Hypothalamus (tissue), 51 donors: ENCODE data around the gene PCSK6.
"Not testable (repeated sequence)": the region's sequence is repeated elsewhere in the genome, so short reads cannot be mapped to it uniquely, and the experiment has no call there.

Source experiments
- DNase-seq, 51 donors: peaks; one replicate each; lab custom pipeline; 2025; lab: John Stamatoyannopoulos, UW

PCSK6 gene

DNA sequence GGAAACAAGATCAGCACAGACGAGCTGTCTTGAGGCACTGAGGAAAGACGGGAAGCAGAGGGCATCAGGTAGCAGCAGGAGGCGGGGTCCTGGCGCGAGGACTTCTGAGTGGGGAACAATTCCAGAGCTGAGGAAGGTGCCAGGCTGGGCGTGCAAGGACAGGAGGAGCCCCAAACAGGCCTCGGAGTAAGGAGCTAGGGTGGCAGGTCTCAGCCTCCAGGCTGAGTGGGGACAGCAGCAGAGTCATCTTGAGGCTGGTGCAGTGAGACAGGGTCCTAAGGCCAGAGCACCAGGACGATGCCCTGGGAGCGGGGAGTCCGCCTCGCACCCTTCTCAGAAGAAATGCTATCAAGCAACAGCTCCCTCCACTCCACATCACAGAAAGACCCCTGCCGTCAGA, 78.4 kb downstream of the PCSK6 start:
- DNase-seq, result no peak

DNA sequence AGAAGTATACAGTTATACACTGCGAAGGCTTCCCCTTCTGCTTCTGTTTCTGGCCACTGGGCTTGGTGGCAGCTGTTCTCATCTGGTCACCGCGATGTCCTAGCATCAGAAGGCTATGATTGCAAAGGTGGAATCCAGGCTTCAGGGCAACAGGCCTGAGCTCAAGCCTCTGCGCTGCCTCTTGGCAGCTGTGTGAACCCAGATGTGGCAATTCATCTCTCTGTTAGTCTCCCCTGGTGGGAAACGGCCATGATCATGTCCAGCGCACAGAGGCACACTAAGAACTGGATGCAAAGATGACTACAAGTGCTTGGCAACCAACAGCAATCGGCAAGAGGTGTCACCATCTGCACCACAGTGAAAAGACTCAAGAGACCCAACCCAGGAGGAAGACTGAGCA, 78.9 kb downstream of the PCSK6 start:
- DNase-seq, result no peak

DNA sequence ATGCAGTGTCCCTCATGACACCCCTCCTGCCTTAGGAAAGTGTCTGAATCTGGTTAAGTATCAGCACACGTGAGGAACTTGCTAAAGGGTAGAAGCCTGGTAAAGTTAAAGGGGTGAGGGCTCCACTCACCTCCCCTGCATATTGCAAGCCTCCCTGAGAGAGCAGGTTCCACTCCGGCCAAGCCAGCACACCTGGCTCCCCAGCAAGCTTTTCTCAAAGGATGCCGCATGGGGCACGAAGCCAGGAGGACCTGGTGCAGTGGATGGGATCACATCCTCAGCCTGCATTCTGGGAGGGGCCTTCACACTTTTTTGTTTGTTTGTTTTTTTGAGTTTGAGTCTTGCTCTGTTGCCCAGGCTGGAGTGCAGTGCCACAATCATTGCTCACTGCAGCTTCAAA, 79.9 kb downstream of the PCSK6 start:
- no peak for DNase-seq

DNA sequence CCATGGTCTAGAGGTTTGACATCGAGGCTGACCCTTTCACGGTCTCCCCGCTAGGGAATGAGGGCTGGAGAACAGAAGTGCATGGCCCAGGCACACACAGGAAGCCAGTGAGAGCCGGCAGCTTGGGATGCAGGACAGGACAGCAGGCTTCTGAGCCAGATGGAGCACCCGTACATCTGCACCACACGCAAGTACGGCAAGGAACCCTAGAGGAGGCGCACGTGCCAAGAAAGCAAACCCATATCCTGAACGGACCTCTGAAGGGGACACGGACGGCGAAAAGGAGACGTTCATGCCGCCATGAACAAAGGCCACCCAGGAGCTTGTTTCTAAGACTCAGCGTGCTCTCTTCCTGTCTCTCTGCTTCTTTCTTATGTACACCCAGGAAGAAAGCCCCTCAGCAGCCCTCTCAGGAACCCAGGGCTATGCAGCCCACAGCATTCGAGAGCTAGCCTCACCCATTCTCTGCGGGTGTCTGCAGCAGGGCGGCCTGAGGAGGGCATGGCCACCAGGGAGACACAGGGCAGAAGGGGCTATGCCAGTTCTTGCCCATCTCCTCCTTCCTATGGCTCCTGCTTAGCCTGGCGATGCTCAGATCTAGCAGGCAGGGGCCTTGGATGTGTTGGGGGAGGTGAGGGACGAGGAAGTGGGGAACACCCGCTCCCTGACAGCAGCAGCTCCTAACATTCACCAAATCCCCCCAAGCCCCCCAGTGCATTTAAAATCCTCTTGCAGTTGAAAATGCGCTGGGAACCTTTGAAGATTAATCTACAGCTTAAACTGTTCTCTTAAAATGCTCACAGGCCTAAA, 81.3 kb downstream of the PCSK6 start:
- no peak for DNase-seq

DNA sequence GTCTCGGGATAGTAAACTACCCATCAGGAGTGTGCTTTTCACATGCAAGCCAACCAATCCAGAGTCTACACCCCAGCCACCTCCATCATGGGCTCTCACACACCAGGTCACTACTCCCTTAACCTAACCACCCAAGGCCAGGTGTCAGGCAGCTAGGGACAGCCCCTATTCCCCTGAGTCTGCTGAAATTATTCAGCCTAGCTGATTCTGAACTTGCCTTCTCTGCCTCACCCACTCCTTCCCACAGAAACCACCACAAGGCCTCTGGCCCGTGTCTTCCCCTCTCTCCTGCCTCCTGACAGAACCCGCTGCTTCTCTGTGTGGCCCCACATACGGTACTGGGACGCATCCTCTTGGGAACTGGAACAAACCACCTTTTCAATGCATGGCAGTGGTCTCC, 82.1 kb downstream of the PCSK6 start:
- no peak for DNase-seq

DNA sequence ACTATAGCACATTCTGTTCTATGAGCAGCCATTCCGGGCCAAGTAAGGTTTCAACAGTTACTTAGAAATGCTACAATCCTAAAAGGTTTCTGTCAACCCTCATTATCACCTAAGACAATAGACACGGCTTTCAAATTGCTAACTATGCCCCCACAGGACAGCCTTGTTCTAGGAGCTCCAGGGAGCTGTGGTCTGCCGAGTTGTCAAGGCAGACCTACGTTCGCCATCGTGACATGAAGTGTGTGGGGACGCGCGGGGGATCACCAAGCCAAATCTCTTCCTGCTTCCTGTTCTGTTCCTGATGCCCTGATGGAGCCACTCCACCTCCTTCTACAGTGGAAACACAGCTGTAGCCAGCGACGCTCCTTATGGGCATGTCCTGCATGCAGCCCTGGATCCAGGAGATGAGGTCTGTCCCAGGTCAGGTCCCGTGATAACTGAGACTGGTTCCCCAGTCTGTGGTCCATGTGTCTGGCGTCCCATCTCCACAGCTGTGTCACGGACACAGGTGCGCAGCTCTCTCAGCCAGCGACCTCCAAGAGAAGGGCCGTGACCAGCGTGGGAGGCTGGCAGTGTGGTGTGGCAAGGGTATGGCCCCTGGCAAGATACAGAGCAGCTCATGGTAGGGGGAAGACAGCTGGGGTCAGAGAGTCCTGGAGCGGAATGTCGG, 82.8 kb downstream of the PCSK6 start:
- no peak for DNase-seq

DNA sequence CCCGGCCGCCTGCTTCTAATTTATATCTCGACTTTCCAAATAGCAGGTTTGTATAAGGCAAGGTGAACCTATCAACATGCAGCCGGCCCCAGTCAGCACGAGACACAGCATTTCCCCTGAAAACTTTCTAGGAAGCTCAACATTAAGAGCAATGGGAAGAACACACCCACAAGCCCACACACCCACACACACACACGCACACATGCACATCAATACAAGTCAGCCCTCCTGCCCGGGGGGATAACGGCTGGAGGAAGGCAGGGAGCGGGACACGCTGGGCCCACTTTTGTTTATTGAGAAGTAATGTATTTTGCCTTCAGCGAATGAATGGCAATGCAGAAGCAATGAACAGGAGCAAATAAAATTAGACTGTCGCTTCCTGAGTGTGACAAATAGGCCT, 83.5 kb downstream of the PCSK6 start:
- no peak for DNase-seq

DNA sequence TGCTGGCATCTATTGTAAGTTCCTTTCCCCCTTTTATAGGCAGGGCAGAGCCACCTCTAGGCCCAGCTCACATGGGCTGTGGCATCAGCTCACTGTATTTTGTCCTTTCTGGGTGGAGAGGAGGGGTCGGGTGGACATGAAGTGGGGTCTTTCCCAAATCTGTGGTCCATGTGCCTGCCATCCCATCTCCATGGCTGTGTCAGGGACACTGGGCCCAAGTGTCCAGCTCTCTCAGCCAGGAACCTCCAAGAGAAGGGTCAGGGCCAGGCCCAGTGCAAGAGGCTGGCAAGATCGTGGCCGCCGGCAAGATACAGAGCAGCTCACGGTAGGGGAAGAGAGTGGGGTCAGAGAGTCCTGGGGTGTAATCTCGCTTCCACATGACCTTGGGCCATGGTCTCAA, 85.3 kb downstream of the PCSK6 start:
- DNase-seq, result no peak

DNA sequence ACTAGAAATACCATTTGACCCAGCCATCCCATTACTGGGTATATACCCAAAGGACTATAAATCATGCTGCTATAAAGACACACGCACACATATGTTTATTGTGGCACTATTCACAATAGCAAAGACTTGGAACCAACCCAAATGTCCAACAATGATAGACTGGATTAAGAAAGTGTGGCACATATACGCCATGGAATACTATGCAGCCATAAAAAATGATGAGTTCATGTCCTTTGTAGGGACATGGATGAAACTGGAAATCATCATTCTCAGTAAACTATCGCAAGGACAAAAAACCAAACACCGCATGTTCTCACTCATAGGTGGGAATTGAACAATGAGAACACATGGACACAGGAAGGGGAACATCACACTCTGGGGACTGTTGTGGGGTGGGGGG, 86.6 kb downstream of the PCSK6 start:
- not testable (repeated sequence) for DNase-seq

DNA sequence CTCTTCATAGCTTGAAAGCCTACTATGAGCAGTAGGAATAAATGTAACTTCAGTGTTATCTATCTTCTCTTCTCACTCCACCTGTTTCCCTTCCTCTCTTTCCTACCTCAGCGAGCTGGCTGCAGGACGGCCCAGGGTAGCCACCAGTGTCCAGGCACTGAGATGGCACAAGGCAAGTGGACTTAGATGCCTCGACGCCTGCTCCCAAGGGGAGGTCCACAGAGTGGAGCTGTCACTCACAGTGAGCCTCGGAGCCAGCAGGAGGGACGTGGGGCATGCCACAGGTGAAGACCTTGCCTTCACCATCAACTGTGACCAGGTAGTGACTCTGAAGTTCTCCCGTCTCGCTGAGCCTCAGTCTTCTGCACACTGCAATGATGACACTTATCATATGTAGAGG, 88.2 kb downstream of the PCSK6 start:
- no peak for DNase-seq

DNA sequence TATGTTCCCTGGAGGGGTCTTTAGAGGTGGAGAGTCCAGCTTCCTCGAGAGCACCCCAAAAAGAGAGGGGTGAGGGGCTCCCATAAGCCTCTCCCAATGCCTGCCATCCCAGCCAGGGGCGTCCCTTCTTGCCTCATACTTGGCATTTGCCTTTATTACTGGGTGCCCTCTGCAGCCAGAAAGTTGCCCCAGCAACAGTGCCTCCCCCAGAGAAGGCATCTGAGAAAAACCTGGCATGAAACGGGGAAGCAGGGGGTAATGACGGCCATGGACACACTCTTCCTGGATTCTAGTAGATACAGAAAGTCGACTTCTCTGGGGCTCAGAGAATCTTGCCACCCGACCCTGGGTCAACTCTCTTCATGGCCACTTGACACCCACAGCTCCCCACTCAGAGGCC, 90.1 kb downstream of the PCSK6 start:
- DNase-seq, result no peak

DNA sequence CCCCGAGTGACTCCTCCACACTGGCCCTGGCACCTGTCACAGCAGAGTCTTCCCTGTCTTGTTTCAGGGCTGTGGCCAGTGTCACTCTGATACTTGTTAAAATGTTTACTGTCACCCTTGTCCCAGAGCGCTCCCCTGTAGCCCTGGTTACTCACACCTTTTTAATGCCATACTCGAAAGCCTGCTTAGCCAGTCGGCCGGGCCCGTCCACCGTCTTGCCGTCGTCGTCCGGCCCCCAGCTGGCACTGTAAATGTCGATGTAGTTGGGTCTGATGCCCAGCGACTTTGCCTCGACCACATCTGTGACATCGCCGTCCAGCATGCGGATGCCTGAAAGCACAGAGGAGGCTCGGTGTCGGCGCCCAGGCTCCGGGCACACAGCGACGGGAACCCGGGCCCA, 91.3 kb downstream of the PCSK6 start:
- no peak for DNase-seq

DNA sequence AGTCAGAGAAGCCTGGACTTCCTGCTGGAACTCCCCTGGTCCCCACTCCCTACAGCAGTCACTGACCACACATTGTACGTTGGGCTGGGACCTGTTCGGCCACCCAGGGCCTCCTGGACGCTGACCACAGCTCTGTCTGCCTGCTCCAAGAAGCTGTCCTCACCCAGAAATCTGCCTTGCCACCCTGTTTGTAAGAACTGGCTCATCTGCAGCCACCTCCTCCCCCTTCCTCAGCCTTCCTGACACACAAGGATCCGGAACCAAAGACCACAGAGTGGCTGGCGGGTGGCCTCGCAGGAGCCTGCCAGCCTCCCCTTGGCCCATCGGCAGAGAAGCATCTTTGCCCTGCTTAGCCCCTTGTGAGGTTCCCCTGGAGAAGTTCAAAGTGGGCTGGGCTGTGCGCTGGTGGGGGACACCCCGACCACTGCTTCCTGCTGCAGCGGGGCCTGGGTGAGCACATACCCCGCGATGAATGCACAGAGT, 91.9 kb downstream of the PCSK6 start:
- DNase-seq, result no peak

DNA sequence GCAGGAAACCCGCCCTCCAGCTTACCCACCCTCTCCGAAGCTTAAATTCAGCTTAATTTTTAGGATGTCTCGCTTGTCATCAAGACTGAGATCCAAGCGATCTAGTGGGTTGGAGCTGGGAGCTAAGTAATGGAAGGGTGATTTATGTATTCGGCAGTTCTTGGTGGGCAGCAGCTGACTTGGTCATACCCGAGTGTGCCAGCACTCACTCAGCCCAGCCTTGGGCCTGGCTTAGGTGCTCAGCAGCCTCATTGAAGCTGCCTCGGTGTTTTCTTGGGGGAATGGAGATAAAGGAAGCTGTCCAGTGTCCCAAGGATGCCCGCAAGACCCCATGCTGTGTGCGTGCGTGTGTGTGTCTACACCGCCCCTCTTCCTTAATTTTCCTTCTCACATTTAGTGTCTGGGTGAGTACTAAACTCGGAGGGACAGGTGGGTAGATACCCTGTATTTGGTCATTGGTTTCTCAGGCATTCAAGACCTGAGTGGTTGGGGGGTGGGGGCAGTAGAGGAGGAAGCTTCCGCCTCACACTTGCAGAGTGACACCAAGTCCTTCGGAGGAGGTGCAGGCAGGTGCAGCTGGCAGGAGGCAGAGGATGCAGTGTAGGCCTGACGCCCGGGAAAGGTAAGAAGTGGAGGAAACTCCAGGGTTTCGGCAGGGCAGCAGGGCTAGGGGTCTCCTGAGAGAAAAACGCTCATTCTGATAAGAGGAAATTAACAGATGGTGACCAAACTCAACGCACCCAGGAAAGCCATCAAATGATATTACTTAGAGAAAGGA, 92.8 kb downstream of the PCSK6 start:
- DNase-seq, result no peak

DNA sequence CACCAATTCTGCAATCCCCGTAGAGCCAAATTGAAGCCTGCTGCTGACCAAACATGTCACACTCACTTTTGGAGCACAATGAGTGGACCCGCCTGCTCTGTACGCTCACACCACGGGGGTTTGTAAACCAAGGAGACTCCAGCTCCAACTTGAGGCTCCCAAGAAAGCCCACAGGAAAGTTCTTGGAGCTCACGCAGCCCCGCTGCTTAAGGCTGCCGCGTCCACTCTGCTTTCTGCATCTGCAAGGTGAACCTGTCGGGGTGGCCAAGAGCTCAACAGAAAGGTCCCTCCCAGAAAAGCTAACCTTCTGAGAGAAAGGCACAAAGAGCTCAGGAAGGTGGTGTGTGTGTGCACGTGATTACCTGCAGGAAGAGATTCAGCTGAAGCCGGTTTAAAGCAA, 94.9 kb downstream of the PCSK6 start:
- DNase-seq, result no peak

DNA sequence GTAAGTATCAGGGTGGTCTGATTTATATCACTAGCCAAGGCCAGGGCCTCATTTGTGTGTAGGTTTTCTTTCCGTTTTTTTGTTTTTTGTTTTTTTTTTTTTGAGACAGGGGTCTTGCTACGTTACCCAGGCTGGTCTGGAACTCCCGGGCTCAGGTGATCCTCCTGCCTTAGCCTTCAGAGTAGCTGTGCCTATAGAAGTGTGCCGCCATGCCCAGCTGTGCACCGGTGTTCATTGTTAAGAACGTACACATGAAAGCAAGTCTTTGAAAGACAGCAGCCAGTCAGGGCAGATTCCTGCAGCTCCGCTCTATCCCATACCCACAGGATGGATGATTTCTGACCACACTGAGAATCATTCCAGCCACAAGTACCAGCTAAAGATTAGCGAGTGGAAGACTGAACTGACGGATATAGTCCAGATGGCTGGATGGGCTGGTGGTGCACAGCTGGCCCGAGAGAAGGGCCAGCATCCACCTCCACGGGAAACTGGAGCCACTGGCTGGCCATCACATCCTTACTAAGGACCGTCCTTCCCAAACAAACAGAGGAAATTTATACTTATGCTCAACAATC, 95.4 kb downstream of the PCSK6 start:
- no peak for DNase-seq

DNA sequence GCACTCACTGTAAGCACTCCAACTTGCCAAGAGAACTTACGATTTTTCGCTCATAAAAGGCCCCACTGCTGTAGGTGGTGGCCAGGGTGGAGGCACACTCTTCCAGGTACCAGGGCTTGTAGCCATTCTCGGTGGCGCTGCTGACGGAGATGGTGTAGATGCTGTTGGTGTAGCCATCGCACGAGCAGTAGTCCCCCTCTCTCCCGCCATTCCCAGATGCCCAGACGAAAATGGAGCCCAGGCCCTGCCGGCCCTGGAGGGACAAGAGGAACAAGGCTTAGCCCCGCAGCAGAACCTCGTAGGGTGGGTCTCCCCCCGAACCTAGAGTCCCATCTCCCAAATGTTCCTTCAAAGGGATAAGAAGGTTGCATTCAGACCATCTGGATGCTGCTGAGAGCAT, 96.3 kb downstream of the PCSK6 start:
- DNase-seq, result no peak

DNA sequence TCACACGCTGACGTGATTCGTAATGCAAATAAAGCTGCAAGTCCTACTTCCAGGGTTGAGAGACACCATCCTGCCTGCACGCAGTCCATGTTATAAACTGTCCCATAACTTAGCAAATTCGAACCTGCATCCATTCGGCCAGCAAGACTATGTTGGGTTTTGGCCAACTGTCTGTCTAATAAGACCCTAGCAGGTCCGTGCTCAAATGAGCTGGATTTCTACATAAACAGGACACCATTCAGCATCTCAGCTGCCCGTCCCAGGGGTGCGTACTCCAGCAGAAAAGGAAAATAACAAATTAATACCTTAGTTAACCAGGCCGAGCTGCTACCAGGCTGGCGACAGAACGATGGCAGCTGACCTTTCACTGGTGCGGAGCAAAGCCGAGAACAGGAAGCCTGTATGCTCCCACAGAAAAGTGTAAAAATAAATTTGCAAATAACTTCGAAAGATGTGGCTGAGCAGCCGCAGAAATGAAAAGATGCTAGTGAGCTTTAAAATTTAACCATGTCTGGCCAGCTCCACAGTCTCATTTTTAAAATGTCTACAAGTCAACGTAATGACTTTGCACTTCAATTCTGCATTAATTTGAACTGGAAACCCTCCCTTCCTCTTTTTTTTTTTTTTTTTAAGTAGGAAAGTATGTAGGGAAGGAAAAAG, 97.4 kb downstream of the PCSK6 start:
- no peak for DNase-seq

DNA sequence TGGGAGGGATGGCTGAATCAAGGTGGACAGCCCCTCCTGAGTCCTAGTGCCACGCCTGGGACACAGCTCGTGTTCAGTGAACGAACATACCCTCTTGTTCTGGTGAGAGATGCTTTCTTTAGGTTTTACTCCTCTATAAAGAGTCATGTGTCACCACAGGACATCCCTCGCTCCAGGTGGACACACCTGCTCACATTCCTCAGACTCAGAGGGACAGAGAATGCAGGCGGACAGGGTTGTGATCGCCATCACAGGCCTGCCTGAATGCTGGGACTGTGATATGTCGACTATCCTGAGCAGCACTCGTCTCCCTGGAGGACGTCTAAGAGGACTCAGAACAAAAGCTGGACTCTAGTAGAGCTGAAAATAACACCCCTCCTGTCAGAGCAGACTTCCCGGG, 98.1 kb downstream of the PCSK6 start:
- no peak for DNase-seq

DNA sequence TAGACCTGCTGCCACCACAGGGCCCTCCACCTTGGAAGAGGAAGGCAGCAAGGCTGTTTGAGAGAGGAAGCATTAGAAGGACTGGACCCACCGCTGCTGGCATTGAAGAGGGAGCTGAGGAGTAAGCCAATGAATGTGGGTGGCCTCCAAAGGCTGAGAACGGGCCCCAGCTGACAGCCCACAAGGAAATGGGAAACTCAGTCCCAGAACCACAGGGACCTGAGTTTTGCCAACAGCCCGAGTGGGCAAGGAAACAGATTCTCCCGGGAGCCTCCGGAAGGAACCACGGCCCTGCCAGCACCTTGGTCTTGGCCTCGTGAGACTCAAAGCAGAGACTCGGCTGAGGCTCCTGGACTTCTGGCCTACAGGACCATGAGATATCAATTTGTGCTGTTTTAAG, 99.0 kb downstream of the PCSK6 start:
- no peak for DNase-seq

DNA sequence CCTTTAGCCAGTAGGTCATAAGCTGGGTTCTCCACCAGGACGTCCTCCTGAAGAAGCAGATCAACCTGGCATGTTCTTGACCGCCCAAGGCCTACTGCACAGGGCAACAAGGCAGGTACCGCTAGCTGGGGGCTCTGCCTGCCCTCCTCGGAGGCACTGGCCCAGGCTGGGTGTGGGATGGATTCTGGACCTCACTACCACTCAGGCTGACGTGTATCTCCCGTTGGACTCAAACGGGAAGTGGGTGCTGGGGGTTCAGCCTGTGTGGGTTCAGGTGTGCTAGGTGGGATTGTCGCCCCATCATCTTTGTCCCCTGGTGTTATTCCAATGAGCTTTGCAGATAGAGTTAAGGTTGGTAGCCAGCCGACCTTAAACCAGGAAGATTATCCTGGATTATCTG, 99.4 kb downstream of the PCSK6 start:
- no peak for DNase-seq
